ENCODE measurements around the gene KTI12.

GRCh38 chr1:52028328-52028727 lies 5.3 kb downstream of the KTI12 start:
- TF ChIP-seq EZH2 (IDR thresholded peaks at IDR 0.05; ENCODE audit: borderline replicate concordance, low read length), result no peak
- TF ChIP-seq CTCF (IDR thresholded peaks at IDR 0.05; ENCODE audit: low read length), result no peak

Measured in OCI-LY1 (cell line).